NCI-H510A (cell line): ENCODE measurements around the gene TUBG1.
"Not testable (repeated sequence)": the region's sequence is repeated elsewhere in the genome, so short reads cannot be mapped to it uniquely, and the experiment has no call there.

Experiments
- DNase-seq: peaks from one replicate; lab custom pipeline; 2025; lab: John Stamatoyannopoulos, UW

The TUBG1 gene

DNA sequence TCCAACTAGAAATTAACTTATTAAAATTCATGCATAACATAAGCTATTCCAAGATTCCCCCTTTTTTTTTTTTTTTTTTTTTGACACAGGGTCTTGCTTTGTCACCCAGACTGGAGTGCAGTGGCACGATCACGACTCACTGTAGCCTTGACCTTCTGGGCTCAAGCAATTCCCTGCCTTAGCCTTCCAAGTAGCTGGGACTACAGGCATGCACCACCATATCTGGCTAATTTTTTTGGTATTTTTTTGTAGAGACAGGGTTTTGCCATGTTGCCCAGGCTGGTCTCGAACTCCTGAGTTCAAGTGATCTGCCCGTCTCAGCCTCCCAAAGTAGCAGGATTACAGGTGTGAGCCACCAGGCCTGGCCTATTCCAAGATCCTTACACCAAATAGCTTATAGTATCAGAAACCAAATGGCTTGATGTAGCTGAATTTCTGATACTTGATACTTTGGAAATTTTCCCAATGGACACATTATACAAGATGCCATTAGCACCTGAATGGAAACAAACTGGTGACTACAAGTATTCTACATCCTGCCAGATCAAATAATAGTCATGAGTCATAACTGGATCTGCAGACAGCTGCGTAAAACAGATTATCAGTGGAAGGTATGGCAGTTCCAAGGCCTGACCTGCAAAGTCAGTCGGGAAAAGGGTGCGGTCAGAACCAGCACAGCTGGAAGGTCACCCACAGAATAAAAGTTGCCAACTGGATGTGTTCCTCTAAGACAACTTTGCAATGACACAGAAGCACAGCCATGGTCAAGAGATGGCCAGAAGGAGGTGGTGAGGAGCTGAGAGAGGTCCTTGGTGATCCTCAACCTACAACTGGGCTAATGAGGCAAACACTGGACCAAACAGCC, 14.5 kb downstream of the TUBG1 start:
- DNase-seq: no peak

GRCh38 chr17:42627032-42627764, 17.7 kb downstream of the TUBG1 start:
- not testable (repeated sequence) for DNase-seq

- DNase-seq: no peak
These were observed 20.0 kb downstream of the TUBG1 start for GRCh38 chr17:42629411-42630009.

DNA sequence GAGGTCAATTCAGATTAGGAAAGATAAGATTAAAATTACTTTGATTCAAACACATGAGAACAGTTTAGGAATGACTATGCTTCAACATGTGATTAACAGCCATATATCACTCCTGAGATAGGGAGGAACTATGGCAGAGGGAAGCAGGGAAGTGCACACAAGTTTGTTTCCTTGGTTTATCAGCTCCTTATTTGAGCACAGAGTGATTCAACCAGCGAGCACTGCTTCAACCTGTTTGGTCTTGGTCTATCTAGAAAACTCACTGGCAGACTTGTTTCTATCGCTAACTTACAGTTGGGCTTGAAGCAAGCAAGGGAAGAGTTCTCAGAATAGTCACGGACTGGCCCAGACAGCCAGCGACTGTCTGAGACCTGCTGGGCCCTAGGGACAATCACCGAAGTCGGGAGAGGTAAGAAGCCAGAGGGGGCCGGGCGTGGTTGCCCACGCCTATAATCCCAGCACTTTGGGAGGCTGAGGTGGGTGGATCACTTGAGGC, 23.5 kb downstream of the TUBG1 start:
- DNase-seq: no peak

- no peak for DNase-seq
These were observed 30.1 kb downstream of the TUBG1 start for GRCh38 chr17:42639525-42640113.

GRCh38 chr17:42640121-42640520, 30.6 kb downstream of the TUBG1 start:
- DNase-seq: no peak

- no peak for DNase-seq
These were observed 32.9 kb downstream of the TUBG1 start for GRCh38 chr17:42642336-42642735.

GRCh38 chr17:42647778-42648177, 38.3 kb downstream of the TUBG1 start:
- no peak for DNase-seq

GRCh38 chr17:42651392-42651791, 41.9 kb downstream of the TUBG1 start:
- no peak for DNase-seq

GRCh38 chr17:42653179-42654124, 44.0 kb downstream of the TUBG1 start:
- no peak for DNase-seq

GRCh38 chr17:42655528-42655927, 46.0 kb downstream of the TUBG1 start:
- DNase-seq: no peak

DNA sequence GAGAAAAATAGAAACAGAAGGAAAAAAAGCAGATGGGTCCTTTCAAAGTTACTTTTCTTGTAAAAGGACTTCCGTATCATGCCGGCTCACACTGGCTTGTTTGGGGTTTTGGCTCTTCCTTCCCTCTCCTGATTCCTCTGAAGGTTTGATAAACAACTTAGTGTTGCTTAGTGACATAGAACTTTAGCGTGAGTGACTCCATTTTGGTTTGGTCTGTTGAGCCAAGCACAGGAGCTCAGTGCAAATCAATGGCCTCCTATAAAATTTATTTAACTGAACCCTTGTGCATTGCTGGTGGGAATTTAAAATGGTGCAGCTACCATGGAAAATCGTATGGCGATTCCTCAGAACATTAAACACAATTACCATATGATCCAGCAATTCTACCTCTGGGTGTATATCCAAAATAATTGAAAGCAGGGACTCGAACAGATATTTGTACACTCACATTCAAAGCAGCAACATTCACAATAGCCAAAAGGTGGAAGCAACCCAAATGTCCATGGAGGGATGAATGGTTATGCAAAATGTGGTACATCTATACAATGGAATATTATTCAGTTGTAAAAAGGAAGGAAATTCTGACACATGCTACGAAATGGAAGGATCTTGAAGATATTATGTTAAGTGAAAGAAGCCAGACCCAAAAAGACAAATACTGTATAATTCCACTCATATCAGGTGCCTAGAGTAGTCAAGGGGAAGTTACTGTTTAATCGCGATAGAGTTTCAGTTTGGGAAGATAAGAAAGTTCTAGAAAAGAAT, 48.5 kb downstream of the TUBG1 start:
- DNase-seq: no peak

GRCh38 chr17:42659079-42659931, 49.8 kb downstream of the TUBG1 start, which contains the start of gene TUBG2:
Gene TUBG2, plus strand, starts transcription at chr17:42659284. Its CDS starts 220 bp downstream, at chr17:42659504.
- peak; percentile 94 for DNase-seq

DNA sequence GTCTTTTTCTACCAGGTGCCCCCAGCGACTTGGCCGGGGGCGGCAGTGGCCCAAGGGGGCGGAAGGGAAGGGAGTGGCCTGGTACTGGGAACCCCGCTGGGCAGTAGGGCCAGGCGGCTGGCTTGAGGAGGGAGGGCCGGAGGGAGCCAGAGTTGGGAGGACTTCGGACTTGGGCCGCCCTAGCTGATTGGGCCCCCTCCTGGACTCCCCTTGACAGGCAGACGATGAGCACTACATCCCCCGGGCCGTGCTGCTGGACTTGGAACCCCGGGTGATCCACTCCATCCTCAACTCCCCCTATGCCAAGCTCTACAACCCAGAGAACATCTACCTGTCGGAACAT, 50.4 kb downstream of the TUBG1 start:
- not testable (repeated sequence) for DNase-seq

DNA sequence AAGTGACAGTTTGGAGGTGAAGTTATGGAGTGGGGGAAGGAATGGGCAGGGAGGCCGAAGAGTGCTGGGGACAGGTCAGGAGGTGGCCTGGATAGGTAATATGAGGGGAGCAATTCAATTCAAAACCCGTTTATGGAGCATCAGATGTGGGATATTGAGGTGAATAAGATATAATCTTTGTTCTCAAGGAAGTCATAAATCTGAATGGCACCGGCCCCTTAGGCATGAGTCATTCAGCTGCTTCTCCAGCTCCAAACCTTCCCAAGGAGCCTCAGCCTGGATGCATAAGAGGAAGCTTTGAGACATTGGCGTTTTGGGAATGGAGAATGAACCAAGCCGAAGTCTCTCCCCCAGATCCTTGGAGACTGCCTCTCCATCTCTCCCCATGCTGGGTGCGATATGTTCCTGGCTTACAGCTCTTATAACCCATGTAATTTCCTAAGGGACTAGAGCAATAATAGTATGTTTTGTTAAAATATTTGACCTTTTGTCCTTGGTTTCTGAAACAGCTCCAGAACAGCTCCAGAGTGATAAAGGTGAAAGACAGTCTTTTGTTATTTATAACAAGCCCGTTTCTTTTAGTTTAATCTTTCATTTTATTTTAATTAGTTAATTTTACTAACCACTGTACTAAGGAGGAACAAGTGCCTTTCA, 51.3 kb downstream of the TUBG1 start:
- DNase-seq: no peak
